SK-MEL-5 (cell line): ENCODE results near the gene MAP4K2. TPM values are rescaled to one million over a fixed set of nuclear protein-coding genes. Genes with fewer than 3 reads are reported as not detected.

Experiments used
- DNase-seq: peaks from one replicate; pipeline ENCODE4 v3.0.0-alpha.2; 2016; ENCODE audit warnings: low read depth, low spot score
- in situ Hi-C: cut with HindIII; loops from 2 replicates; pipeline ENCODE4 v1.10.0; 2016; ENCODE audit warnings: low sequenced_read_pairs, high pct_unique_total_duplicates, low pct_unique_long_range_greater_than_20kb
- total RNA-seq: library from RNA; depleted of rRNA; stranded (reverse); fragments of >200 nt; shearing (Covaris generic); gene quantifications from 2 replicates; pipeline ENCODE4 v1.2.3, GENCODE V29; 2014

Gene MAP4K2
- total RNA-seq, 1 experiment from 2014 or later, result 16.3 TPM

DNA sequence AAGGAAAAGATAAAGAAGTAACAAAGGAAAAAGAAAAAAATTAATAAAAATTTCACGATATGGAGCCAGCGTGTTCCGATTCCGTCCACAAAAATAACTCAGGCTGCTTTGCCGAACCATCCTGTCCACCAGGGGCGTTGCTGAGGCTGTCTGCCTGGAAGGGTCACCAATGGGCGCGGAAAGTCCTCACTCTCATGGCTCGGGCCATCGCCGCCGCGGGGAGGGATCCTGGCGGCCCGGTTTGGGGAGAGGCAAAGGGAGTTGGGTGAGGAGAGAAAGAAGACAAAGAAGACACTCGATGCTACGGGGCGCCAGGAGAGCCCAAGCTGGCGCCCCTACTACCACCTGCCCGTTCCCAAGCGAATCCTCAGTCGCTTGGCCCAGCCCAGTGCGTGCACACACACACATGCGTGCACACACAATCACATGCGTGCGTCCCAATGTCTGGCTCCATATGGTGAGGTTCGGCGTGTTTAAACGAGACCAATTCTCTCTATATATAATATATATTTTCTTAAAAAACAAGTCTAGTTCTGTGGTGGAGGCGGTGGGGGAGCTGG is 37.6 kb downstream of the MAP4K2 start:
- no peak for DNase-seq
- in situ Hi-C loops, result no loop called here

DNA sequence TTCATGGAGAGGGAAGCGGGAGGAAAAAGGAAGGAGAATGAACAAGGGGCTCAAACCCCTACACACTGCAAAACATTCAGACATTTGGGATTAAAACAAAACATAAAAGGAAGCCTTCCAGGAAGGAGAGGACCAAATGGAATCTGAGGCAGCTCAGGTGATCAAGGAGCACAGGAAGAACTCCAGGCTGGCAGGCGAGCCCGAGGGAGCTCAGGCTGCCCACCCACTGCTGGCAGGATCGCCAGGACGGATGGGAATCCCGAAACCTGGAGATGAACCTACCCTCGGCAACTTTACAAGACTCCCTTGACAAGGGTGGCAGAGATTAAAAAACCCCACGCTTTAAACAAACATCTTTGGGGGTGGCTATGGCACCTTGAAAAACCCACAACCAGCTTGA is 38.3 kb downstream of the MAP4K2 start:
- no peak for DNase-seq
- in situ Hi-C loops, result no loop called here

DNA sequence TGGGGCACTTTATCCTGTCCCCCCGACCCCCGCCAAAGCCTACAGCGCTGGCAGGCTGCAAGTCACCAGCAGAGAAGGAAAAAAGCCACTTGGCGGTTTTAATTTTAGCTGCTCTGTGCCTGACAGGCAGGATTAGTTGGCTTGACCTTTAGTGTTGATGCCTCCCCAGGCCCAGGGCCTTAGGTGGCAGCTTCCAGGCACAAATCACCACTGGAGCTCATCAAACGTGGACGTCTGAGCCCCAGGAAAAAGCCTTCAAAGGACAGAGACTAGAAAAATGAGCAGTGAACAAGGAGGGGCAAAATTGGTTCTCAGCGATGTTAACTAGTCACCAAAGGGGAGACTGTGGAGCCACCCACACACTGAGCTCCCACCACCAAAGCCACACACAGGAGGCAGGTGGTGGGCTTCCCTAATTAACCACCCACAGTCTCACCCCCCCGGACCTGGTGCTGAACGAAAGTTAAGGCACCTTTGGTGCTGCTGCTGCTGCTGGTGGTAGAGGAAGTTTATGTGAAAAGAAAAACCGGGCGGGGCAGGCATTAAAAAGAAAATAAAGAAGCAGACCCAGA is 38.9 kb downstream of the MAP4K2 start:
- DNase-seq, result no peak
- in situ Hi-C loops, result no loop called here

DNA sequence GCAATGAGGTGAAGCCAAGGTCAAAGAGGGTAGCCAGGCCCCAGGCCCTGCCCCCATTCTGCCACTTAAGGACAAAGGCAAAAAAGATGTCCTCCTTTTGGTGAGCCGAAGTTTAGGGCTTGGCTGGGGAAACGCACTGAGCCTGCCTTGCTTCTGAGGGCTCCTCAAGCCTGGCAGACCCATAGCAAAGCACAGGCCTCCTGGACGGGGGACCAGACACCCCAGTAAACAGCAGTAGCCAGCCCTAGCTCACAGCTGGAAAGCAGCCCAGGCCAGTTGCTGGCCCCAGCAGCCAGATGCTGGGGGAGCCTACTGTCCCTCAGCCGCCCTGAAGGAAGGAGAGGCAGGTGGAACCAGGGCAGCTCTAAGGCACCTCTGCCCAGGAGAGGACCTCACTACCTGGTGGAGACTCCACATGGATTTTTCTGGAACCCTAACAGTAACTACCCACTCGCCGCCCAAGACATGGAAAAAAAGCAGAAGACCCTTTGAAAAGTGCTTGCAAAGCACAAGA is 39.4 kb downstream of the MAP4K2 start:
- in situ Hi-C loops, result no loop called here
- DNase-seq, result no peak

DNA sequence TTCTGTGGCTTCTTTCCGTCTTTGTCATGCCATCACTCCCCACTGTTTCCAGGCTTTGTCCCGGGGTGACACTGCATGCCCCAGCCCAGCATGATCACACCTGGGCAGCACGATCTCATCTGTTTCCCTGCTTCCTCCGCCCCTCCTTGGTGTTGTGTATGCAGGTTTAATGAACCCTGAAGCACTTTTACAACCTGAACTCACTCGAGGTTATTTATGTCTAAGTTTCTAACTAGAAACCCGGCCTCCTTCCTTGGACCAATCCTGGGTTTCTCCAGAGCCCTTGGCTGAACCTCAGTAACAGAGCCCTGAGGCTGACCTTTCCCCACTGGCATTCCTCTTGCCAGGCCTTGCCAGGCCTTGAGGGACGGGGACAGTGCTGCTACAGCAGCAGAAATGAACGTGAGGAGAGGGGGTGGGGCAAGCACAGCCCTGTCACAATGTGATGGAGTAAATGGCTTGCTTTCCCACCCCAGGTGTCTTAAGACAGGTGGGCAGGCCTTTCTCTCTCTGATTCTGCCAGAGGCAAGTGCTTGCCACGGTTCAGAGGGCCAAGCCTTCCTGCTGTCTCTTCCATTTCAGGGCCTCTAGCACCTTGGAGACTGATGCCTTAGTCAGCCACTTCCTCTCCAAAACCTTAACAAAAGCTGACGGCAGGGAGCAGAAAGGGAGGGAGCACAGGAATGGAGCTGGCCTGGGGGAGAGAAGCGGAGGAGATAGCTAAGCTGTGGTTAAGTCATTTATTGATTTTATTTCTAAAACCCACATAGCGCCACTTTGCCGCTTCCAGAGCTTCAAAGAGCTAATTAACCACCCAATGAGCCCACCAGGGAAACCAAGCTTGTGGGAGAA is 40.1 kb downstream of the MAP4K2 start:
- DNase-seq, result no peak
- in situ Hi-C loops, result no loop called here

DNA sequence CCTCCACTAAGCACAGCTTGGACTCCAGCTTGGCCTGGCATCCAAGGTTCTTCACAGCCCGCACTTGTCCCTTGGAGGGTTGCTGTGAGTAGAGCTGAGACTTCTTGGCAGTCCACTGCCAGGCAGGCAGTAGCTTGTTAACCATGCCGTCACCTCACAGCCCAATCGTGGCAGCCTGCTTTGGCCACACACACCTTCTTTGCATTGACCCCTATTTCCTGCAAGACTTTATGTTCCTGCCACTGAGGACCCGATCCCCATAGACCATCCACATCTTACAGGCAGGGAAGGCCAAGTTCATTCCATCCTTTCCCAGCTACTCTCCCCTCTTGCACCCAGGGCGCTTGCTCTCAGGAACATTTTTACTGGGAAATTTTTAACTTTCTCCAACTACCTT is 40.7 kb downstream of the MAP4K2 start:
- in situ Hi-C loops, result no loop called here
- DNase-seq, result no peak

DNA sequence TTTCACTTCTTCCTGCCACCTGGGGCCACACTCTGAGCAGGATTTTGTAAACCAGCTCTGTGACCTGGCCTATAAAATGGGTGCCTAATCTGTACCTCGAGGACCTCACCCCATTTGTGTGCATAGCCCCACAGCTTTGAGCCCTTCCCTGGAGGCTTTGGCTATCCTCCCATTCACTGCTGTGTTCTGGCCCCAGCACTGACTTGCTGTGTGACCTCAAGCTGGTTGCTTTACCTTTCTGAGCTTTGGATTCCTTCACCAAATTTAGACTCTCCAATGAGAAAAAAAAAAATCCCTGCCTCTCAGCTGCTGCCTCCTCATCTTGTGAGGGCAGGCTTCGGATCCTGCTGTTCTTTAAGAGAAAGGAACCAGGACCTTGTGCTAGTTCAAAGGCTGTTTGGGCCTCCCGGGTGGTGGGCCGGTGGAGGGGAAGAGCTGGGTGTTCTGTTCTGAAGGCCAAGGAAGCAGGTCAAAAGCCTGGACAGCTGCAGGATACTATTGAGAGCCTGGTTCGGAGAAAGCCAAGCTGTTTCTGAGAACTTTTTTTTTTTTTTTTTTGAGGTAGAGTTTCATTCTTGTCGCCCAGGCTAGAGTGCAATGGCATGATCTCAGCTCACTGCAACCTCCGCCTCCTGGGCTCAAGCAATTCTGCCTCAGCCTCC is 42.1 kb downstream of the MAP4K2 start:
- no peak for DNase-seq
- in situ Hi-C loops, result no loop called here

DNA sequence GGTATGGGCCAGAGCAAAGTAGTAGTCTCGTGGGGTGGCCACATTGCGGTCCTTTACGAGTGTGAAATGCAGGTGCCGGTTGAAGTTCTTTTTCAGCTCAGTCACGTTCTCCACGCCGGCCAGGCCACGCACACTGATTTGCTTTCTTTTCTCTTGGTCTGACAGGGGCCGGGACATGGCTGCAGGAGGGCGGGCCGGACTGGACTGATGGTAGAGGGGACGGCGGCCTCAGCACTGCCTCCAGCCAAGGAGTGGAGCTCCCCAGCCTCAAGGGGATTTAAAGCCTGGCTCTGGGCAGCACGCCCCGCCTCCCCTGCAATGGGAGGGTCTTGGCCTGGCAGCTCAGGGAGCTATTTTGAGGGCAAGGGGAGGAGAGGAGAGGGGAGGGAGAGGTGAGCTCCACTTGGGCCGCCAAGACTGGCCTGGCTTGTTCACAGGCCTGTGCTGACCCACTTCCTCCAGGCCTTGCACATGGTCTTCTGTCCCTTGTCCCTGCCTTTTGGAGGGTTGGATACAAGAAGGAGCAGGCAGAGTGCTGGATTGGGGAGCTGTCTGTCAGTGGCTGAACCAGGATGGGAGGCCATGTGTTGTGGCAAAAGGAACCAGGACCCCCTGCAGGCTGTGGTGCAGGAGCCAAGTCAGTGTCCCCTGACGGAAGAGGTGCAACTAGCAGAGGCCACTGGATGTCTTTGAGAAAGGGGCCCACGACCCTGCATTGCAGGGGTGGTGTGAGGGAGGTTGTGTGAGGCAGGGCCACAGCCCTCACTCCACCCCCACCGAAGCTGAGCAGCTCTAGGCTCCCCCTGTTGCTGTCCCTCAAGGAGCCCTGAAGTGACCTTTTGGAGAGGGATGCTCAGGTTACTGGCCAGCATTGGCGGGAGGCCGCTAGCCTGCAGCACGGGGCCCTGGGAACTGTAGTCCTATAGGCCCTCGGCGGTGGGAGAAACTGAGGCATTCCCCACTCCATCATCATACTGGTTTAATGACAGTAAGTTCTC is 43.0 kb downstream of the MAP4K2 start, which contains the start of gene PYGM:
Gene PYGM (minus strand): TSS at position 253 of the 998 bp plus-strand sequence. CDS start 76 bp downstream, at position 177.
- no peak for DNase-seq
- in situ Hi-C loops, result no loop called here

DNA sequence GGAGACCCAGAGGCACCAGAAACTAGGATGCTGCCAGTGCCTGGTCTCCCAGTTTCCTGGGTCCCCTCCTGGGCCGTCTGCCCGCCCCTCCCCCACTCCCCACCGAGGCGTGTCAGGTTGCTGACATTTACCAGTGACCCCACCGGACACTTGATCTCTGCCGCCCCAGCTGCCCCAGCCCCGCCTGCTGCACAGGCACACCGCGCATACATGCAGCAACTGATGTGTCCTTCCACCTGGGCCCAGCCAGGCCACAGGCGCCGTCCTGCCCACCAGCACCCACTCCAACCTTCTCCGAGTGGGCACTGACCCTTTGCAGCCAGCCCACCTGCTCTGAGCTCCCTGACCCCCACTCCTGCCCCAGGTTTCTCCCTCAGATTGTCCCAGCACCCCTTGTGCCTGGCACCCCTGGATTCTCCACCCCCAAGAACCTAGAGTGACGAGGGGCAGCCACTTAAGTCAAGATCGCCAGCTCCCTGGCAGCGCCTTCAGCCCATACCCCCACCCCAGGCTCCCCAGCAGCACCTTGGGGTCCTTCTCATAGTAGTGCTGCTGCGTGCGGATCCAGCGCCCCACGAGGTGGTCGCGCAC is 43.8 kb downstream of the MAP4K2 start:
- in situ Hi-C loops, result no loop called here

DNA sequence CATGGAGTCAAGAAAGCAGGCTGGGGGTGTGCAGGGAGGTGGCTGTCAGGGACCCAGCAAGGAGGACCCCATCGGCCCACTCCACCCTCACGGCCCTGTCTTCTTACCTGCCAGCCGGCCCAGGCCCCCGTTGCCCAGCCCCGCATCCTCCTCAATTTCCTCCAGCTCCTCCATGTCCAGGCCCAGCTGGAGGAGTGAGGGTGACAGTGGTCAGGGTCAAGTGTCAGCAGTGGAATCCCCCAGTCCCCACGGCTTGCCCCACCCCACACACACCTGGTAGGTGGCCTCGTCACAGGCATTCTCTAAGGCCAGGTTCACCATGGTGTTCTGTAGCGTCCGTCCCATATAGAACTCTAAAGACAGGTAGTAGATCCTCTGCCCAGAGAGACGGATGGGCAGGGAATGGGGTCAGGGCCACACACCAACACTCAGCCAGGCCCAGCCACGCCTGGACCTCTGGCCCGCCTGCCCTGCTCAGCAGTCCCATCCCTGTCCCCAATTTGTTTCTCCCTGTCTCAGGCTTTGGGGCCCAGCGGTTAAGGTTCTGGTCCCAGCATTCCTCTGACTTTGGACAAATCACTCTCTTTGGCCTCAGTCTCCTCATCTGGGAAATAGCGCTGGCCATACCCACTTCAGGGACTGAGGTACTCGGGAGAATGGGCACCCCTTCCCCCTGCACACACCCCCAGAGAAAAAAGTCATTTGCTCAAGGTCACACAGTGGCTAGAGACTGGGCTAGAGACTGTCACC is 44.5 kb downstream of the MAP4K2 start:
- DNase-seq, result no peak
- in situ Hi-C loops, result no loop called here

More for the DNA sequence above, 43.8 kb downstream of the MAP4K2 start:
- DNase-seq, result no peak

DNA sequence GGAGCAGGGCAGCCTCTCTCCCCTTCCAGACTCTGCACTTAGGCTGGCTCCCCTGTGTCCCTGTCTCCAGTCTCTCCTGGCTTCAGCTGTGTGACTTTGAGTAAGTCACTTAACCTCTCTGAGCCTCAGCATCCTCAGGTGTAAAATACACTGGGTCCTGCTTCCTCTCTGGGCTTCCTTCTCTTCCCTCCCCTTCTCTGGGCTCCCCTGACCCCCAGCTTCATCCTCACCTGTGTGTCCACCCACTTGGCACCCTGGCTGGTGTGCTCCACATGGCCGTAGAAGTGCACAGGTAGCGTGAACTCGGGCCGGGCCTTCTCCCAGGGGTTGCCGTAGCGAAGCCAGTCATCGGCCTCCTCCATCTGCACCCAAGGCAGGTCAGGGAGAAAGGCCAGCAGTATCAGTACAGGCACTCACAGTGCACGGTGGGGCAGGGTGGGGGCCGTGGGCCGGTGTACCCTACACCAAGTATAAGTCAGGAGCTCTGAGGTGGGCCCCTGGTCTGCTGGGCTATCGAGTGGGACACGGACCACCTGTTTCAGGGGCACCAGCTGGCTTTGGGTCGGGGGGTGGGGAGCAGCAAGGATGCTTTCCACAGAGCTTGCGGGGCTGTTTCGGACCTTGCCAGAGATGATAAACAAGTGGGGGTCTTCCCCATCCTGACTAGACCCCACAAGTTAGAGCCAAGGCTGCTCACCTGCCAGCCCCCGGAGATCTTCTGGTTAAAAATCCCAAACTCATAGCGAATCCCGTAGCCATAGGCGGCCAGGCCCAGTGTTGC is 45.3 kb downstream of the MAP4K2 start:
- in situ Hi-C loops, result no loop called here
- DNase-seq, result no peak

DNA sequence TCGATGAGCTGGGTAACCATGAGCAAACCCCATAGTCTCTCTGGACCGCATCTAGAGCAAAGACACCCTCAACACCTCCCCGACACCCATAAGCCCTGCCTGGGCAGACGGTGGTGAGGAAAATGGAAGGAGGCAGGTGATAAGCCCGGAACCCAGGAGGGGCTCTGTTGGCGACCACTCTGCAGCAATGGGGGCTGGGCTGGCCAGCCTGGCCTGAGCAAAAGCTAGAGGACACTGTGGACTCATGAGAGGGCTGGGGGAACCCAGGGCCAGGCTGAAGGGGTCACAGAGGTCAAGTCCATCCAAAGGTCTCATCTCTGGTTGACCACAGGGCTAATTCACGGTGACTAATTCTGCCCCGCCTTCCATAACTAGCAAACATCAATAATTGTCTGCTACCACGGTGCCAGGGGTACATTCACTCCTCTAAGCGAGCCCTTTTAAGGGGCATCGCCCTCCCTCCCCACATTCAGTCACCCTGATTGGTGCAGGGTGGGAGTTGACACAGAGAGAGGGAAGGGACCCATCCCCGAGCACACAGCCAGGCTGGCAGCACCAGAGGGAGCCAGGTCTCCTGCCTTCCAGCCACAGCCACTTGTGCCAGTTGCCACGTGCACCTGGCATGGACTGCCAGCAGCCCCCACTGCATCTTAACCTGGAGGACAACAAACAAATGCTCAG is 47.2 kb downstream of the MAP4K2 start:
- no peak for DNase-seq
- in situ Hi-C loops, result no loop called here

DNA sequence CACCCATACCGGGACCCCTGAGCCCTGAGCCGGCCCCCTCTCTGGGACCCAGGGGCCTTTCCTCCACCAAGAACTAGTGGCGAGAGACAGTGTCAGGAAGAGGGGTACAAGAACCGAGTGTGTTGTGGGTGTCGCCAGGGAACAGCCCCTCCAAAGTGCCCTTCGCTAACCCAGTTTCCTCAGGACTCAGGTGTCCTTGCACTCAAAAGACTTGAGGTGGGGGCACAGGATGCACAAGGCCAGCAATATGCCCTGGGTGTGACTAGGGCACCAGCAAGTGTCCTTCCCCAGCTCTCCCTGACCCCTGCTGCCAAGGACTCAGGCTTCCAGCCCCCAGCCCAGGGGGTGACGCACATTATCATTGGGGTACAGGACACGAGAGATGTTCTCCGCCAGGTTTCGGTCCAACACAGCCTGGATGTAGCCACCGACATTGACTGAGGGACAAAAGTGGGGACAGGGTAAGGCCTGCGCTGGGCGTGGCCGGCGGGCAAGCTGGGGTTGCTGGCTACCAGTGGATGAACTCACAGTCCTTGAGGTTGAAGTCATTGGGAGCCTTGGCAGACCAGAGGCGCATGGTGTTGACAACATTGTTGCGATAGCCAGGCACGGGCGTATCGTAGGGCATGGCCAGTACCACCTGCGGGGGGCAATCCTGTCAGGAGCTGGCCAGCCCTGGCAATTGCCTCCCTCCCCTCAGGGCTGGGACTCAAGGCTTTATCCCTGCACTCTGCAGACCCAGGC is 47.9 kb downstream of the MAP4K2 start:
- DNase-seq, result no peak
- in situ Hi-C loops, result no loop called here

DNA sequence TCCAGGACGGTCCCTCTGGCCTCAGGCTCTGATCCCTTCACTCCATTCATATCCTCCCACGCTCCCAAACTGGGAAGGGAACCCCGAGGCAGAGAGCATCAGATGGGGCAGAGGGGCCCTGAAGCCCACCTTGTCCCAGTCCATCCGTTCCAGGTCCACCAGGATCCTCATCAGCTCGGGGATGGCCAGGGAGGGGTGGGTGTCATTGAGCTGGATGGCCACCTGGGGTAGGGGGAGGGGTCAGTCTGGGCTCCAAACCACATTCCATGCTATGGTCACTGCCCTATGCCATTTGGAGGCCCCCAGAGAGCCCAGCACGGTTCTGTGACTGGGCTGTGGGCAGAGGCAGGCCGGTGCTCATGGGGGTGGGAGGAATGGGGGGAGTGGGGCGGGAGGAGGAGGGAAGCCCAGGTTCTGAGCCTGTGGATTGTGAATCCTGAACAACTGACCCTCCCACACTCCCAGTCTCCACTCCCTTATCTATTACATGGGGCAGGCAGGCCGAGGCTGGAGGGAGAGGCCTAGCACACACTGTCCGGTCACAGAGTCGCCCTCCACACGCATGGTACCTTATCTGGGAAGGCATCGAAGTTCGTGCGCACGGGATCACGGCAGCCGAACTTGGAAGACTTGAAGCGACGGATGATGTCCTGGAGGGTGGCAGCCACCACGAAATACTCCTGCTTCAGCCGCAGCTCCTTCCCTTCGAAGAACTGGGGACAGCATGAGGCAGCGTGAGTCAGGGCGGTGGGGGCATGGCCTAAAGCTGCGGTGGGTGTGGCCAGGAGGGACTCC is 48.7 kb downstream of the MAP4K2 start:
- no peak for DNase-seq
- in situ Hi-C loops, result no loop called here
